Nephron progenitor cell (in vitro differentiated cells): ENCODE data around the gene MAGI2.

Experiments
- DNase-seq: peaks from one replicate; pipeline ENCODE4 v3.0.0; 2021
- H3K27ac Mint-ChIP-seq: 2 replicates; pipeline ENCODE4 v1.8.0; 2021; ENCODE audit warnings: mild to moderate bottlenecking, moderate library complexity, mixed read lengths
- H3K27me3 Mint-ChIP-seq: 2 replicates; pipeline ENCODE4 v1.8.0; 2021; ENCODE audit warnings: mild to moderate bottlenecking, low read depth, mixed read lengths; ENCODE audit not compliant: poor library complexity
- H3K36me3 Mint-ChIP-seq: 2 replicates; pipeline ENCODE4 v1.8.0; 2021; ENCODE audit warnings: low read depth, mixed read lengths
- H3K4me1 Mint-ChIP-seq: 2 replicates; pipeline ENCODE4 v1.8.0; 2021; ENCODE audit warnings: mixed read lengths
- H3K4me3 Mint-ChIP-seq: 2 replicates; pipeline ENCODE4 v1.8.0; 2021; ENCODE audit warnings: mild to moderate bottlenecking, moderate library complexity, mixed read lengths
- H3K9me3 Mint-ChIP-seq: 2 replicates; pipeline ENCODE4 v1.8.0; 2021; ENCODE audit warnings: mild to moderate bottlenecking, moderate library complexity, mixed read lengths
- TF ChIP-seq, protein P1 (sequence below): fragments of 200-600 bp; sonication (generic); IDR thresholded peaks from 2 replicates; pipeline ENCODE4 v1.5.0; 2021; ENCODE audit warnings: antibody characterized with exemption

MAGI2 gene

DNA sequence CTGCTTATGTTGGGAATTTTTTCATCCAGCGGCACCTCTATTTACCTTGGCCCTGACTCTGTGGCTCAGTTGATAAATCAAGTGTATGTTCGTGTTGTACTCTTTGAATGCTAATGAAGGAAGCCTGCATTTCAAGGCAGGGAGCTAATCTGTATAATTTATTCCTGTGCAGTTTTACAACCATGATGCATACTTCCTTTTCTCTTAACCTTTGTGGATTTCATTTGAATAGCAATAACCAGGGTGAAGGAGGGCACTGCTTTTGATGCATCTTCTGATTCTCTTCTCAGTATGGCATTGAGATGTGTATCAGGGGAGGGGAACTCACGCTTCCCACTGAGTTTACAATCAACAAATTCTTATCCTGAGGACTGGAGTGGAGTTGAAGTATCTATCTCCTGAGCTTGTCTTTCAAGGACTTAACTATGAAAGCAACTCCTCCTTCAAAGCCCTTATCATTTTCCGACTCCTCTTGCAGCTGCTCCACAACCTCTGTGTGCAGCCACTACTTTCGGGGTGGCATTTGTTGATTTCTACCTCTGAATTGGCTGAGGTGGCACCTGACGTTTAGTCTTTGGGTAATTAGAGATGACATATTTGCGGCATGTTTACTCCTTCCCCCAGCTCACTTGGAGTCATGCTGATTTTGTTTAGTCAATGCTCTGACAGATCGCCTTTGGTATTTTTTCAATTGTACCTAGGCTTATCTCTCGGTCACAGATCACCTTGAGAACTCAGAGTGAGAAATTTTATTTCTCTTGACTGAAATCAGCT is 1379.7 kb downstream of the MAGI2 start:
- H3K4me3 Mint-ChIP-seq: no peak overlapping the region
- TF ChIP-seq, protein P1, sequence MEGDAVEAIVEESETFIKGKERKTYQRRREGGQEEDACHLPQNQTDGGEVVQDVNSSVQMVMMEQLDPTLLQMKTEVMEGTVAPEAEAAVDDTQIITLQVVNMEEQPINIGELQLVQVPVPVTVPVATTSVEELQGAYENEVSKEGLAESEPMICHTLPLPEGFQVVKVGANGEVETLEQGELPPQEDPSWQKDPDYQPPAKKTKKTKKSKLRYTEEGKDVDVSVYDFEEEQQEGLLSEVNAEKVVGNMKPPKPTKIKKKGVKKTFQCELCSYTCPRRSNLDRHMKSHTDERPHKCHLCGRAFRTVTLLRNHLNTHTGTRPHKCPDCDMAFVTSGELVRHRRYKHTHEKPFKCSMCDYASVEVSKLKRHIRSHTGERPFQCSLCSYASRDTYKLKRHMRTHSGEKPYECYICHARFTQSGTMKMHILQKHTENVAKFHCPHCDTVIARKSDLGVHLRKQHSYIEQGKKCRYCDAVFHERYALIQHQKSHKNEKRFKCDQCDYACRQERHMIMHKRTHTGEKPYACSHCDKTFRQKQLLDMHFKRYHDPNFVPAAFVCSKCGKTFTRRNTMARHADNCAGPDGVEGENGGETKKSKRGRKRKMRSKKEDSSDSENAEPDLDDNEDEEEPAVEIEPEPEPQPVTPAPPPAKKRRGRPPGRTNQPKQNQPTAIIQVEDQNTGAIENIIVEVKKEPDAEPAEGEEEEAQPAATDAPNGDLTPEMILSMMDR: no peak
- no peak overlapping the region for H3K27ac Mint-ChIP-seq

DNA sequence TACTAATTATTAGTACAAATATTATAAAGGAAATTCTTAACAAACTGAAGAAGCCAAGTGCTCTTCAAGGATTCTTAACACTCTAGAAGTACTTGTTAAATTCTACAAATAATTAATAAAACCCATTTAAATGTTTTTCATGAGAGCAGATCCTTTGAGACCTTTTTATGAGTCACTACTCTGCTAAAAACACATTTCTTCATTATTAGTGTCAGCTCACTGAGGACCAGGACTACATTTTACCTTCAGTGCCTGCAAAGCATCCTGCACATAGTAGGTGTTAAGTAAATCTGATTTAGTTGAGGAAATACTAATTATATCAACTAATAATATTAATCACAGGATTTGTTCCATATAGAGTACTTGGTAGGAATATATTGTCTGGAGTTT is 1381.3 kb downstream of the MAGI2 start:
- Mint-ChIP-seq H3K4me3 (no peak overlapping the region), H3K27ac (no peak overlapping the region), H3K4me1 (peaks cover 21% of the 10 kb centered on the region), H3K27me3 (peaks cover 3% of the 10 kb centered on the region), H3K9me3 (no peaks in the 10 kb centered on the region), H3K36me3 (no peaks in the 10 kb centered on the region)
- TF ChIP-seq, protein P1: no peak
- no peak for DNase-seq

More for the DNA sequence above, 1379.7 kb downstream of the MAGI2 start:
- peaks cover 21% of the 10 kb centered on the region for H3K4me1 Mint-ChIP-seq
- no peaks in the 10 kb centered on the region for H3K36me3 Mint-ChIP-seq
- no peak for DNase-seq
- peaks cover 3% of the 10 kb centered on the region for H3K27me3 Mint-ChIP-seq
- no peaks in the 10 kb centered on the region for H3K9me3 Mint-ChIP-seq

DNA sequence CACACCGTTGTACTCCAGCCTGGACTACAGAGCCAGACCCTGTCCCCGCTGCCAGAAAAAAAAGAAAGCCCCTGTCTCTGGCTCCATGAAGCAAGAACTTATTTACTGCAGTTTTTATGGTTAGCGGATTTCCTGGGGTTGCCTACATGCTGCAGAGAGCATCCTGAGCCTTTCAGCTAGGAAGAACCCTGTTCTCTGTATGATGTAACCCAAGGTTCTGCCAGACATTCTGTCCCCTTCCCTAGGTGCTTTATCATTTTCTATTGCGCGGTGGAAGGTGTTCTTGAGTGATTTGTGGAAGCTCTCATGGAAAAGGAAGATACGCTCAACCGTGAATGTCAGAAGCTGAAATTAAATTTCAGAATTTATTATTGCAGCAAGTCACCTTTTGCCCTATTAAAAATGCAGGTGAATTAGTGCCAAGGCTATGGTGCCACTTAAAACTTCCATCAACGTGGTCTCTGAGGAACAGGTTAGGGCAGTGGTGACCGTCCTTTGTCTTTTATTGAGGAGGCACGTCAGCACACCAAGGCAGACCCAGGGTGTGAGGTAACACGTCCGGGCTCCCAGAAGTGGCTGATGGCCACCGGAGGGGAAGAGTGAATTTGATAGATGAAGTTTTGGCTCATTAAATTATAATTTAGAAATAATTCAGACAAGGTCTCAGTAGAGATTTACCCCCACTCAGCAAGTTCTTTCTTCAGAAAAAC is 1381.8 kb downstream of the MAGI2 start:
- Mint-ChIP-seq H3K4me3 (no peak overlapping the region), H3K36me3 (no peaks in the 10 kb centered on the region), H3K27ac (no peak overlapping the region), H3K9me3 (no peaks in the 10 kb centered on the region), H3K4me1 (peaks cover 21% of the 10 kb centered on the region), H3K27me3 (peaks cover 3% of the 10 kb centered on the region)
- TF ChIP-seq, protein P1: no peak
- DNase-seq: no peak

DNA sequence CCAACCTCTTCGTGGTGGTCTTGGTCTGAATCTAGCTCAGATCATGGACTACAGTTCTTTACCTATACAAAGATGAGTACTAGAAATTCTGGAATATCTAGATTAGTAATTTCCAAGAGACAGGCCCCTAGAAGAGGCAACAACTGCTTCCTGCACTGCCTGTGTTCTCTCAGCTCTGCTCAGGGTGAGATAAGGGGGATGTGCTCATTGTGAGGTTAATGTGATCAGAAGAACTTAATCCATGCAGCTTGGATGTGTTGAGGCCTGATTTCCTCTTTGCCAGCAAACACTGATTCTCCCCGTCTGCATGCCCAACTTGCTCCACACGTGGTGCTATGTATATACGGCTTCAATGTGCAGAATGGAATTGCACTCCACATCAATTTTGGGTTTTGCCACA is 1386.9 kb downstream of the MAGI2 start:
- Mint-ChIP-seq H3K4me1 (no peaks in the 10 kb centered on the region), H3K9me3 (no peaks in the 10 kb centered on the region), H3K27me3 (no peaks in the 10 kb centered on the region), H3K36me3 (no peaks in the 10 kb centered on the region), H3K27ac (no peak overlapping the region), H3K4me3 (no peak overlapping the region)
- no peak for DNase-seq
- TF ChIP-seq, protein P1: no peak

DNA sequence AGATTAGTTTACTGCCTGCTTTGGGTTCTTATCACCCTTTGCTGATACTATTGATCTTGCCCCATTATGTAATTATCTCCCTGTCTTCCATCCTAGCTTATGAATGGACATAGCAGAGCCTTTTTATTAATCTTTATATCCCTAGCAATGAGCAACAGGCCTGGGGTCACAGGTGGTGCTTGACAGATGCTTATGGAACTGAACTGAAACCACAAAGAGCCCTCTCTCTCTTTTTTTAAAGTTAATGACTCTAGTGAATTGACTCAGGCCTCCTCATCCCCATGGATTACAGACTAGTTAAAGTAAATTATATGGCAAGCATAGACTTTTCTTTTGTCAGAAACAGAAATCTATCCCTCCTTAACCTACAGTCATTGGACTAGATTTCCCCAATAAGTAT is 1389.7 kb downstream of the MAGI2 start:
- no peak for DNase-seq
- Mint-ChIP-seq H3K4me1 (no peaks in the 10 kb centered on the region), H3K36me3 (no peaks in the 10 kb centered on the region), H3K4me3 (no peak overlapping the region), H3K27ac (no peak overlapping the region), H3K27me3 (no peaks in the 10 kb centered on the region), H3K9me3 (no peaks in the 10 kb centered on the region)
- TF ChIP-seq, protein P1: no peak
